ENCODE results near the gene CTXN3. TPM values are rescaled to one million over a fixed set of nuclear protein-coding genes. Genes with fewer than 3 reads are reported as not detected.
A peak's percentile ranks its signal among the peaks of the same experiment; 100 is the strongest.

CTXN3 gene
- total and polyA plus RNA-seq, 5 donors from 2014 or later, result not detected

- Mint-ChIP-seq H3K36me3 (no peaks in the 10 kb centered on the region), H3K9me3 (no peaks in the 10 kb centered on the region), H3K27me3 (peaks cover 16% of the 10 kb centered on the region), H3K4me3 (no peak overlapping the region), H3K4me1 (no peaks in the 10 kb centered on the region), H3K27ac (peak overlapping the region in 1 of 3 donors; percentile 7)
- Histone ChIP-seq H3K27me3 (ENCODE audit: control insufficient read depth, insufficient read depth, low read length) (no peaks in the 10 kb centered on the region), H3K36me3 (ENCODE audit: control insufficient read depth, insufficient read depth, low read length) (no peaks in the 10 kb centered on the region), H3K9me3 (ENCODE audit: control insufficient read depth in 2 of 2, low read length in 2 of 2) (no peaks in the 10 kb centered on the region), H3K4me1 (ENCODE audit: control insufficient read depth, insufficient read depth, low read length, poor library complexity, severe bottlenecking) (no peaks in the 10 kb centered on the region), H3K27ac (ENCODE audit: insufficient read depth, low read length, poor library complexity, severe bottlenecking) (no peak overlapping the region), H3K4me3 (ENCODE audit: low read depth, low read length) (no peak overlapping the region)
- ATAC-seq (ENCODE audit: low read depth in 2 of 2) (no peak), DNase-seq (no peak)
Observed at GRCh38 chr5:127608077-127608660, 40.7 kb upstream of the CTXN3 start.

- no peak overlapping the region for H3K4me3 Mint-ChIP-seq
- no peaks in the 10 kb centered on the region for H3K9me3 ChIP-seq (ENCODE audit: control insufficient read depth in 2 of 2, low read length in 2 of 2)
- no peaks in the 10 kb centered on the region for H3K36me3 Mint-ChIP-seq
- H3K36me3 ChIP-seq (ENCODE audit: control insufficient read depth, insufficient read depth, low read length), result no peaks in the 10 kb centered on the region
- H3K4me1 Mint-ChIP-seq, result no peaks in the 10 kb centered on the region
- no peak overlapping the region for H3K27ac ChIP-seq (ENCODE audit: insufficient read depth, low read length, poor library complexity, severe bottlenecking)
- peaks cover 16% of the 10 kb centered on the region for H3K27me3 Mint-ChIP-seq
- no peak for ATAC-seq (ENCODE audit: low read depth in 2 of 2)
- H3K27ac Mint-ChIP-seq, result no peak overlapping the region
- no peaks in the 10 kb centered on the region for H3K27me3 ChIP-seq (ENCODE audit: control insufficient read depth, insufficient read depth, low read length)
- H3K4me3 ChIP-seq (ENCODE audit: low read depth, low read length), result no peak overlapping the region
- no peaks in the 10 kb centered on the region for H3K4me1 ChIP-seq (ENCODE audit: control insufficient read depth, insufficient read depth, low read length, poor library complexity, severe bottlenecking)
- no peak for DNase-seq
- H3K9me3 Mint-ChIP-seq, result no peaks in the 10 kb centered on the region
Observed at GRCh38 chr5:127609011-127609410, 39.9 kb upstream of the CTXN3 start.

GRCh38 chr5:127609957-127610356, 38.9 kb upstream of the CTXN3 start:
- no peak for ATAC-seq (ENCODE audit: low read depth in 2 of 2)
- no peak overlapping the region for H3K4me3 Mint-ChIP-seq

GRCh38 chr5:127612441-127613141, 36.3 kb upstream of the CTXN3 start:
- DNase-seq (no peak), ATAC-seq (ENCODE audit: low read depth in 2 of 2) (no peak)
- H3K27me3 ChIP-seq (ENCODE audit: control insufficient read depth, insufficient read depth, low read length), result no peaks in the 10 kb centered on the region
- H3K9me3 ChIP-seq (ENCODE audit: control insufficient read depth in 2 of 2, low read length in 2 of 2), result no peaks in the 10 kb centered on the region
- Mint-ChIP-seq H3K9me3 (peaks cover 0 to 5% (median 0%) of the 10 kb centered on the region in 7 donors), H3K36me3 (no peaks in the 10 kb centered on the region), H3K4me1 (no peaks in the 10 kb centered on the region), H3K4me3 (no peak overlapping the region), H3K27ac (no peak overlapping the region), H3K27me3 (peaks cover 16% of the 10 kb centered on the region)
- no peak overlapping the region for H3K4me3 ChIP-seq (ENCODE audit: low read depth, low read length)
- H3K4me1 ChIP-seq (ENCODE audit: control insufficient read depth, insufficient read depth, low read length, poor library complexity, severe bottlenecking), result no peaks in the 10 kb centered on the region
- no peaks in the 10 kb centered on the region for H3K36me3 ChIP-seq (ENCODE audit: control insufficient read depth, insufficient read depth, low read length)
- no peak overlapping the region for H3K27ac ChIP-seq (ENCODE audit: insufficient read depth, low read length, poor library complexity, severe bottlenecking)

More at GRCh38 chr5:127609957-127610356, 38.9 kb upstream of the CTXN3 start:
- Mint-ChIP-seq H3K27me3 (peaks cover 16% of the 10 kb centered on the region), H3K4me1 (no peaks in the 10 kb centered on the region), H3K36me3 (no peaks in the 10 kb centered on the region), H3K9me3 (no peaks in the 10 kb centered on the region), H3K27ac (no peak overlapping the region)
- H3K4me3 ChIP-seq (ENCODE audit: low read depth, low read length), result no peak overlapping the region
- no peaks in the 10 kb centered on the region for H3K27me3 ChIP-seq (ENCODE audit: control insufficient read depth, insufficient read depth, low read length)
- H3K9me3 ChIP-seq (ENCODE audit: control insufficient read depth in 2 of 2, low read length in 2 of 2), result no peaks in the 10 kb centered on the region
- no peaks in the 10 kb centered on the region for H3K36me3 ChIP-seq (ENCODE audit: control insufficient read depth, insufficient read depth, low read length)
- no peak for DNase-seq
- H3K4me1 ChIP-seq (ENCODE audit: control insufficient read depth, insufficient read depth, low read length, poor library complexity, severe bottlenecking), result no peaks in the 10 kb centered on the region
- no peak overlapping the region for H3K27ac ChIP-seq (ENCODE audit: insufficient read depth, low read length, poor library complexity, severe bottlenecking)

GRCh38 chr5:127615916-127616315, 33.0 kb upstream of the CTXN3 start:
- ATAC-seq (ENCODE audit: low read depth in 2 of 2) (no peak), DNase-seq (no peak)
- Histone ChIP-seq H3K9me3 (ENCODE audit: control insufficient read depth in 2 of 2, low read length in 2 of 2) (no peaks in the 10 kb centered on the region), H3K4me1 (ENCODE audit: control insufficient read depth, insufficient read depth, low read length, poor library complexity, severe bottlenecking) (no peaks in the 10 kb centered on the region), H3K36me3 (ENCODE audit: control insufficient read depth, insufficient read depth, low read length) (no peaks in the 10 kb centered on the region), H3K27me3 (ENCODE audit: control insufficient read depth, insufficient read depth, low read length) (no peaks in the 10 kb centered on the region), H3K27ac (ENCODE audit: insufficient read depth, low read length, poor library complexity, severe bottlenecking) (no peak overlapping the region), H3K4me3 (ENCODE audit: low read depth, low read length) (no peak overlapping the region)
- peaks cover 15% of the 10 kb centered on the region for H3K27me3 Mint-ChIP-seq
- peaks cover 0 to 5% (median 0%) of the 10 kb centered on the region in 7 donors for H3K9me3 Mint-ChIP-seq
- no peaks in the 10 kb centered on the region for H3K36me3 Mint-ChIP-seq
- no peaks in the 10 kb centered on the region for H3K4me1 Mint-ChIP-seq
- H3K27ac Mint-ChIP-seq, result no peak overlapping the region
- no peak overlapping the region for H3K4me3 Mint-ChIP-seq

GRCh38 chr5:127619908-127620479, 28.9 kb upstream of the CTXN3 start:
- H3K9me3 Mint-ChIP-seq, result peaks cover 0 to 5% (median 0%) of the 10 kb centered on the region in 7 donors

GRCh38 chr5:127621601-127622325, 27.1 kb upstream of the CTXN3 start:
- no peaks in the 10 kb centered on the region for H3K27me3 ChIP-seq (ENCODE audit: control insufficient read depth, insufficient read depth, low read length)
- ATAC-seq (ENCODE audit: low read depth in 2 of 2) (no peak), DNase-seq (no peak)
- H3K4me1 ChIP-seq (ENCODE audit: control insufficient read depth, insufficient read depth, low read length, poor library complexity, severe bottlenecking), result no peaks in the 10 kb centered on the region
- peaks cover 0 to 2% (median 0%) of the 10 kb centered on the region in 7 donors for H3K9me3 Mint-ChIP-seq
- no peaks in the 10 kb centered on the region for H3K9me3 ChIP-seq (ENCODE audit: control insufficient read depth in 2 of 2, low read length in 2 of 2)
- no peaks in the 10 kb centered on the region for H3K36me3 ChIP-seq (ENCODE audit: control insufficient read depth, insufficient read depth, low read length)
- H3K27ac Mint-ChIP-seq, result no peak overlapping the region
- H3K4me1 Mint-ChIP-seq, result no peaks in the 10 kb centered on the region
- no peak overlapping the region for H3K27ac ChIP-seq (ENCODE audit: insufficient read depth, low read length, poor library complexity, severe bottlenecking)
- no peaks in the 10 kb centered on the region for H3K36me3 Mint-ChIP-seq
- H3K4me3 Mint-ChIP-seq, result no peak overlapping the region
- no peaks in the 10 kb centered on the region for H3K27me3 Mint-ChIP-seq
- no peak overlapping the region for H3K4me3 ChIP-seq (ENCODE audit: low read depth, low read length)

More at GRCh38 chr5:127619908-127620479, 28.9 kb upstream of the CTXN3 start:
- Histone ChIP-seq H3K4me3 (ENCODE audit: low read depth, low read length) (no peak overlapping the region), H3K9me3 (ENCODE audit: control insufficient read depth in 2 of 2, low read length in 2 of 2) (no peaks in the 10 kb centered on the region), H3K27me3 (ENCODE audit: control insufficient read depth, insufficient read depth, low read length) (no peaks in the 10 kb centered on the region), H3K36me3 (ENCODE audit: control insufficient read depth, insufficient read depth, low read length) (no peaks in the 10 kb centered on the region), H3K4me1 (ENCODE audit: control insufficient read depth, insufficient read depth, low read length, poor library complexity, severe bottlenecking) (no peaks in the 10 kb centered on the region), H3K27ac (ENCODE audit: insufficient read depth, low read length, poor library complexity, severe bottlenecking) (no peak overlapping the region)
- H3K4me3 Mint-ChIP-seq, result no peak overlapping the region
- no peak overlapping the region for H3K27ac Mint-ChIP-seq
- ATAC-seq (ENCODE audit: low read depth in 2 of 2), result no peak
- no peaks in the 10 kb centered on the region for H3K4me1 Mint-ChIP-seq
- H3K36me3 Mint-ChIP-seq, result no peaks in the 10 kb centered on the region
- H3K27me3 Mint-ChIP-seq, result no peaks in the 10 kb centered on the region
- no peak for DNase-seq
